K562 (cell line): ENCODE data around the gene WFDC11. TPM values are rescaled to one million over a fixed set of nuclear protein-coding genes. Genes with fewer than 3 reads are reported as not detected.

ENCODE experiments used
- ATAC-seq: fragments of 200-7000 bp; cut with Tn5 transposase; 3 replicates; pipeline ENCODE4 v1.9.1; 2020; ENCODE audit warnings: moderate library complexity
- BruUV-seq: library from RNA; stranded (reverse); fragments of 400-500 nt; replicated peaks from 2 replicates; lab custom pipeline; 2021; lab: Mats Ljungman, UMichigan
- CTCF ChIA-PET: fragments of 300-600 bp; formaldehyde crosslinking; extraction: SDS; loops from one replicate; lab custom pipeline; 2021; ENCODE audit warnings: low intra/inter-chr PET ratio; lab: Yijun Ruan, JAX
- POLR2A ChIA-PET: fragments of 300-600, 350-650 bp; sonication (Branson Sonifier 250); formaldehyde crosslinking; extraction: SDS; loops from one replicate; lab custom pipeline; 2021; ENCODE audit warnings: antibody characterized with exemption, inconsistent platforms; lab: Yijun Ruan, JAX
- DNase-seq, 4 experiments: peaks; one replicate each; pipeline versions ENCODE4 v3.0.0 to v3.0.0-alpha.2; 2011 to 2018; ENCODE audit warnings: low spot score in 3 of 4, mixed read lengths in 3 of 4; ENCODE audit errors: extremely low read depth in 1 of 4
- FAIRE-seq: peaks from 2 replicates; lab custom pipeline; 2011; peaks lifted over from hg19 to GRCh38; lab: Jason Lieb, UNC
- H2AFZ ChIP-seq: 2 replicates; pipeline ENCODE4 v1.6.0; 2011; ENCODE audit warnings: low read depth, low read length, control low read depth, inconsistent platforms
- H3K27ac ChIP-seq: fragments of 200-600 bp; 3 replicates; pipeline ENCODE4 v1.8.0; 2011; ENCODE audit warnings: low read depth, mild to moderate bottlenecking, control low read depth, inconsistent platforms, low read length, moderate library complexity, mixed read lengths; ENCODE audit errors: extremely low read depth
- H3K27me3 ChIP-seq, 2 experiments: fragments of 300-600 bp in 1 of 2; 2 replicates in 1 of 2; 3 replicates in 1 of 2; pipeline versions ENCODE4 v1.6.0 to v1.8.0; 2011; ENCODE audit warnings: inconsistent platforms in 2 of 2, low read length in 2 of 2, mild to moderate bottlenecking in 1 of 2, mixed read lengths in 1 of 2, moderate library complexity in 1 of 2; ENCODE audit not compliant: control insufficient read depth in 2 of 2, insufficient read depth in 2 of 2
- H3K36me3 ChIP-seq: fragments of 300-600 bp; 3 replicates; pipeline ENCODE4 v1.8.0; 2011; ENCODE audit warnings: mild to moderate bottlenecking, low read length, inconsistent platforms; ENCODE audit not compliant: control insufficient read depth, insufficient read depth
- H3K4me1 ChIP-seq, 2 experiments: fragments of 200-600 bp in 1 of 2; replicated peaks in 1 of 2; 2 replicates in 1 of 2; 3 replicates in 1 of 2; pipeline versions ENCODE4 v1.5.1 to v1.8.0; 2011; ENCODE audit warnings: inconsistent platforms in 2 of 2, low read length in 2 of 2, mild to moderate bottlenecking in 1 of 2, mixed read lengths in 1 of 2, moderate library complexity in 1 of 2; ENCODE audit not compliant: control insufficient read depth in 2 of 2, insufficient read depth in 2 of 2
- H3K4me2 ChIP-seq: 2 replicates; pipeline ENCODE4 v1.6.1; 2011; ENCODE audit warnings: low read length, control low read depth, inconsistent platforms, mixed read lengths; ENCODE audit not compliant: insufficient read depth
- H3K4me3 ChIP-seq: fragments of 200-600 bp; sonication (generic), shearing (Covaris generic); 2 replicates; pipeline ENCODE4 v1.5.1; 2016; ENCODE audit warnings: control low read depth, inconsistent platforms
- H3K79me2 ChIP-seq: fragments of 200-600 bp; 3 replicates; pipeline ENCODE4 v1.8.0; 2011; ENCODE audit warnings: low read length, inconsistent platforms; ENCODE audit not compliant: control insufficient read depth, insufficient read depth
- H3K9ac ChIP-seq, 2 experiments: 2 replicates each; pipeline versions ENCODE4 v1.6.0 to v1.6.1; 2011; ENCODE audit warnings: low read depth in 2 of 2, low read length in 2 of 2, control low read depth in 1 of 2, inconsistent platforms in 1 of 2, mild to moderate bottlenecking in 1 of 2, mixed read lengths in 1 of 2; ENCODE audit not compliant: insufficient read depth in 1 of 2
- H3K9me1 ChIP-seq: one replicate; pipeline ENCODE4 v1.6.0; 2011; ENCODE audit warnings: inconsistent platforms, mild to moderate bottlenecking, low read length, moderate library complexity; ENCODE audit not compliant: control insufficient read depth, insufficient read depth
- H3K9me3 ChIP-seq: replicated peaks from 2 replicates; pipeline ENCODE4 v1.5.1; 2011; ENCODE audit warnings: low read depth, low read length, inconsistent platforms; ENCODE audit not compliant: control insufficient read depth, insufficient read depth
- H4K20me1 ChIP-seq: replicated peaks from 2 replicates; pipeline ENCODE4 v1.6.1; 2011; ENCODE audit warnings: low read length, inconsistent platforms, mixed read lengths; ENCODE audit not compliant: control insufficient read depth, insufficient read depth
- EGR1 ChIP-seq: fragments of 450-650 bp; conservative IDR thresholded peaks from 2 replicates; pipeline ENCODE4 v1.6.1; 2017; ENCODE audit warnings: mild to moderate bottlenecking
- GTF2A2 ChIP-seq: IDR thresholded peaks from 2 replicates; pipeline ENCODE4 v1.6.1; 2016; ENCODE audit warnings: mild to moderate bottlenecking, missing genetic modification characterization, missing compliant biosample characterization
- HCFC1 ChIP-seq: IDR thresholded peaks from 2 replicates; pipeline ENCODE4 v1.6.1; 2012; ENCODE audit warnings: low read depth, low read length, improper control_type of control experiment
- MCM2 ChIP-seq: fragments of 450-650 bp; IDR thresholded peaks from 2 replicates; pipeline ENCODE4 v1.6.1; 2017; ENCODE audit warnings: low read depth, mild to moderate bottlenecking
- MXI1 ChIP-seq: IDR thresholded peaks from 2 replicates; pipeline ENCODE4 v1.6.1; 2011; ENCODE audit warnings: low read depth, mild to moderate bottlenecking, improper control_type of control experiment, low read length
- POLR3A ChIP-seq: IDR thresholded peaks from 2 replicates; pipeline ENCODE4 v1.6.1; 2011; ENCODE audit warnings: borderline replicate concordance, mild to moderate bottlenecking, moderate library complexity; ENCODE audit not compliant: insufficient read length, insufficient read depth; ENCODE audit errors: extremely low read depth
- RFX1 ChIP-seq: fragments of 450-650 bp; IDR thresholded peaks from 2 replicates; pipeline ENCODE4 v1.6.1; 2016; ENCODE audit warnings: mild to moderate bottlenecking, moderate library complexity
- XRCC3 ChIP-seq: fragments of 450-650 bp; IDR thresholded peaks from 2 replicates; pipeline ENCODE4 v1.6.1; 2017; ENCODE audit warnings: mild to moderate bottlenecking, moderate library complexity
- ZNF274 ChIP-seq: IDR thresholded peaks from 2 replicates; pipeline ENCODE4 v1.6.1; 2011; ENCODE audit warnings: low read depth, mild to moderate bottlenecking, low read length, moderate library complexity, borderline replicate concordance
- ZNF318 ChIP-seq, 2 experiments: fragments of 450-650 bp; IDR thresholded peaks; 2 replicates each; pipeline ENCODE4 v1.6.1; 2016; ENCODE audit warnings: mild to moderate bottlenecking in 2 of 2, borderline replicate concordance in 1 of 2, low read depth in 1 of 2, moderate library complexity in 1 of 2
- ZNF444 ChIP-seq: fragments of 250-450 bp; sonication (Bioruptor Pico); IDR thresholded peaks from 2 replicates; pipeline ENCODE4 v1.4.0; 2020; ENCODE audit warnings: mild to moderate bottlenecking, moderate library complexity
- WGBS: fragments of 100-300 bp; shearing (Covaris generic); methylation state at CpG from one replicate; pipeline ENCODE4 v1.1.6; 2016; ENCODE audit warnings: low coverage, mixed read lengths; ENCODE audit not compliant: insufficient coverage; ENCODE audit errors: missing lambda C conversion rate; 5-methylcytosine and 5-hydroxymethylcytosine counted together
- in situ Hi-C: fragments of 300-500 bp; cut with MboI; formaldehyde crosslinking; loops from 4 replicates; pipeline ENCODE4 v1.15.0; 2018; ENCODE audit warnings: inconsistent platforms, mixed read lengths
- intact Hi-C: fragments of 100-400 bp; cut with micrococcal nuclease; formaldehyde crosslinking; loops from 2 replicates; pipeline ENCODE4 v1.14.2; 2022
- polyA plus RNA-seq, 8 experiments: library from polyadenylated mRNA; depleted of rRNA in 4 of 8; stranded (reverse) in 5 of 8; unstranded in 3 of 8; fragments of >200 nt; fragmentation: Nextera tagmentation in 2 of 8; fragmentation: Illumina TruSeq in 1 of 8; extraction: Ambion mirVana in 2 of 8; extraction: Trizol in 1 of 8; gene quantifications; 2 replicates each; pipeline versions ENCODE4 v1.2.1 to v1.2.3, GENCODE V29; 2011 to 2014; ENCODE audit warnings: inconsistent platforms in 1 of 8, missing spikeins in 1 of 8
- total RNA-seq, 7 experiments: library from RNA; depleted of rRNA in 6 of 7; stranded (reverse); fragments of >200 nt in 6 of 7; fragmentation: Illumina TruSeq in 2 of 7; extraction: Trizol in 2 of 7; gene quantifications; 2 replicates each; pipeline versions ENCODE4 v1.2.1 to v1.2.3, GENCODE V29; 2011 to 2021; ENCODE audit warnings: low replicate concordance in 1 of 7
- TF ChIP-seq, protein P1 (sequence below): fragments of 250-450 bp; sonication (Bioruptor Pico); IDR thresholded peaks from 2 replicates; pipeline ENCODE4 v1.5.0; 2021
- TF ChIP-seq, protein P2 (sequence below): fragments of 450-650 bp; IDR thresholded peaks from 2 replicates; pipeline ENCODE4 v1.6.1; 2016

Gene WFDC11
- total and polyA plus RNA-seq, 9 of the 15 experiments (the other 6 are each of a cell fraction or from before 2014, with no cell fraction given): not detected

DNA sequence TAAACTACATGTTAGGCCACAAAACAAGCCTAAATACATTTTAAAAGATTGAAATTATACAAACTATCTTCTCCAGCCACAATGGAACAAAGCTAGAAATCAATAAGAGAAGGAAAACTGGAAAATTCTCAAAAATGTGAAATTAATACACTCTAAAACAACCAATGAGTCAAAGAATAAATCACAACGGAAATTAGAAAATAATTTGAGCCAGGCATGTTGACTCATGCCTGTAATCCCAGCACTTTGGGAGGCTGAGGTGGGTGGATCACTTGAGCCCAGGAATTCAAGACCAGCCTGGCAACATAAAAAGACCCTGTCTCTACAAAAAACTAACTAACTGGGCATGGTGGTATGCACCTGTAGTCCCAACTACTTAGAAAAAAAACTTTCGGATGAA lies 25.5 kb upstream of the WFDC11 start:
- Histone ChIP-seq H3K9me3 (no peaks in the 10 kb centered on the region), H3K27ac (no peak overlapping the region), H3K4me2 (no peak overlapping the region), H3K9me1 (no peaks in the 10 kb centered on the region), H3K27me3 (peaks cover 0 to 2% of the 10 kb centered on the region in 2 experiments; a peak in 1 of 5 replicates), H4K20me1 (no peaks in the 10 kb centered on the region), H2AFZ (no peak overlapping the region), H3K79me2 (no peaks in the 10 kb centered on the region), H3K4me3 (no peak overlapping the region), H3K4me1 (no peaks in the 10 kb centered on the region), H3K36me3 (no peaks in the 10 kb centered on the region), H3K9ac (no peak overlapping the region)
- in situ Hi-C loops (no loop called here), intact Hi-C loops (no loop called here)
- ATAC-seq (no peak), DNase-seq (no peak), FAIRE-seq (no peak)
- no TSS peak for BruUV-seq
- CTCF ChIA-PET: no interaction called here
- POLR2A ChIA-PET: no interaction called here
- WGBS: 2% methylated on average over 2 of the region's 2 CpGs
- TF ChIP-seq POLR3A: no peak
- no peak for TF ChIP-seq MCM2
- no peak for TF ChIP-seq GTF2A2 (tag)
- no peak for TF ChIP-seq EGR1
- no peak for TF ChIP-seq XRCC3
- TF ChIP-seq, protein P1, sequence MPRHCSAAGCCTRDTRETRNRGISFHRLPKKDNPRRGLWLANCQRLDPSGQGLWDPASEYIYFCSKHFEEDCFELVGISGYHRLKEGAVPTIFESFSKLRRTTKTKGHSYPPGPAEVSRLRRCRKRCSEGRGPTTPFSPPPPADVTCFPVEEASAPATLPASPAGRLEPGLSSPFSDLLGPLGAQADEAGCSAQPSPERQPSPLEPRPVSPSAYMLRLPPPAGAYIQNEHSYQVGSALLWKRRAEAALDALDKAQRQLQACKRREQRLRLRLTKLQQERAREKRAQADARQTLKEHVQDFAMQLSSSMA (CRISPR knock-in tag): no peak
- TF ChIP-seq ZNF274: no peak
- TF ChIP-seq MXI1: no peak
- TF ChIP-seq, protein P2, sequence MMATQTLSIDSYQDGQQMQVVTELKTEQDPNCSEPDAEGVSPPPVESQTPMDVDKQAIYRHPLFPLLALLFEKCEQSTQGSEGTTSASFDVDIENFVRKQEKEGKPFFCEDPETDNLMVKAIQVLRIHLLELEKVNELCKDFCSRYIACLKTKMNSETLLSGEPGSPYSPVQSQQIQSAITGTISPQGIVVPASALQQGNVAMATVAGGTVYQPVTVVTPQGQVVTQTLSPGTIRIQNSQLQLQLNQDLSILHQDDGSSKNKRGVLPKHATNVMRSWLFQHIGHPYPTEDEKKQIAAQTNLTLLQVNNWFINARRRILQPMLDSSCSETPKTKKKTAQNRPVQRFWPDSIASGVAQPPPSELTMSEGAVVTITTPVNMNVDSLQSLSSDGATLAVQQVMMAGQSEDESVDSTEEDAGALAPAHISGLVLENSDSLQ: no peak
- TF ChIP-seq ZNF318 (IDR thresholded peaks at IDR 0.05; ENCODE audit: borderline replicate concordance in 1 of 2, low read depth in 1 of 2): no peak
- no peak for TF ChIP-seq ZNF444 (CRISPR knock-in tag)
- no peak for TF ChIP-seq RFX1
- no peak for TF ChIP-seq HCFC1
- TF ChIP-seq, all 486 proteins: peak for 0
